Measurements from ENCODE around the gene PDIA5.

PDIA5 gene

DNA sequence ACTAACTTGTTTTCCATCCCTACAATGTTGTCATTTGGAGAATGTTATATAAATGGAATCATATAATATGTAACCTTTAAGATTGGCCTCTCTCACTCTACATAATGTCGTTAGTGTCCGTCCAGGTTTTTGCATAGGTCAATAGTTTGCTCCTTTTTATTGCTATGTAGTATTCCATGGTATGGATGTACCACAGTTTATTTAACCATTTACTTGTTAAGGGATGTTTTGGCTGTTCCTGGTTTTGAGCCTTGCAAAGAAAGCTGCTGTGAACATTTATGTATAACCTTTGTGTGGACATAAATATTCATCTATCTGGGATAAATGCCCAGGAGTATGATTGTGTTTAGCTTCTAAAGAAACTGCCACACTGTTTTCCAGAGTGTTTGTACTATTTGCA, 100.9 kb downstream of the PDIA5 start:
- Histone ChIP-seq H3K4me3 (IDR thresholded peaks at IDR 0.05; ENCODE audit: insufficient read depth, low read depth, low read length) (no peak overlapping the region), H3K79me2 (ENCODE audit: insufficient read depth, low read depth) (no peaks in the 10 kb centered on the region), H3K4me2 (no peak overlapping the region), H2AFZ (ENCODE audit: low read depth) (no peak overlapping the region), H3K4me1 (ENCODE audit: low read depth, poor library complexity, severe bottlenecking) (no peaks in the 10 kb centered on the region), H4K20me1 (ENCODE audit: insufficient read depth) (no peaks in the 10 kb centered on the region), H3K27ac (no peak overlapping the region), H3K27me3 (ENCODE audit: insufficient read depth, low read depth) (no peaks in the 10 kb centered on the region), H3K9ac (no peak overlapping the region), H3K36me3 (ENCODE audit: insufficient read depth) (peaks cover 7% of the 10 kb centered on the region; the same call in 1 of the 2 replicates)
- TF ChIP-seq, protein P1, sequence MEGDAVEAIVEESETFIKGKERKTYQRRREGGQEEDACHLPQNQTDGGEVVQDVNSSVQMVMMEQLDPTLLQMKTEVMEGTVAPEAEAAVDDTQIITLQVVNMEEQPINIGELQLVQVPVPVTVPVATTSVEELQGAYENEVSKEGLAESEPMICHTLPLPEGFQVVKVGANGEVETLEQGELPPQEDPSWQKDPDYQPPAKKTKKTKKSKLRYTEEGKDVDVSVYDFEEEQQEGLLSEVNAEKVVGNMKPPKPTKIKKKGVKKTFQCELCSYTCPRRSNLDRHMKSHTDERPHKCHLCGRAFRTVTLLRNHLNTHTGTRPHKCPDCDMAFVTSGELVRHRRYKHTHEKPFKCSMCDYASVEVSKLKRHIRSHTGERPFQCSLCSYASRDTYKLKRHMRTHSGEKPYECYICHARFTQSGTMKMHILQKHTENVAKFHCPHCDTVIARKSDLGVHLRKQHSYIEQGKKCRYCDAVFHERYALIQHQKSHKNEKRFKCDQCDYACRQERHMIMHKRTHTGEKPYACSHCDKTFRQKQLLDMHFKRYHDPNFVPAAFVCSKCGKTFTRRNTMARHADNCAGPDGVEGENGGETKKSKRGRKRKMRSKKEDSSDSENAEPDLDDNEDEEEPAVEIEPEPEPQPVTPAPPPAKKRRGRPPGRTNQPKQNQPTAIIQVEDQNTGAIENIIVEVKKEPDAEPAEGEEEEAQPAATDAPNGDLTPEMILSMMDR (conservative IDR thresholded peaks at IDR 0.05; ENCODE audit: low read depth, low read length): no peak

DNA sequence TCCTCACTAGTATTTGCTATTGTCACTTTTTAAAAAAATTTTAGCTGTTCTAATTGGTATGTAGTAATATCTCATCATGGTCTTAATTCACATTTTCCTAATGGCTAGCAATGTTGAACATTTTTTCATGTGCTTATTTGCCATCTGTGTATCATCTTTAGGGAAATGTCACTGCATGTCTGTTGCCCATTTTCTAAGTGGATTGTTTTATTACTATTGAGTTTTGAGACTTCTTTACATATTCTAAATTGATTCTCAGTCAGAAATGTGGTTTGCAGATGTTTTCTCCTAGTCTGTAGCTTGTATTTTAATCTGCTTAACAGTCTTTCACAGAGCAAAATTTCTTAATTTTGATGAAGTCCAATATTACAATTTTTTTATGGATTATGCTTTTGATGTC, 101.3 kb downstream of the PDIA5 start:
- no peaks in the 10 kb centered on the region for H3K79me2 ChIP-seq (ENCODE audit: insufficient read depth, low read depth)
- TF ChIP-seq, protein P1 (conservative IDR thresholded peaks at IDR 0.05; ENCODE audit: low read depth, low read length): no peak

DNA sequence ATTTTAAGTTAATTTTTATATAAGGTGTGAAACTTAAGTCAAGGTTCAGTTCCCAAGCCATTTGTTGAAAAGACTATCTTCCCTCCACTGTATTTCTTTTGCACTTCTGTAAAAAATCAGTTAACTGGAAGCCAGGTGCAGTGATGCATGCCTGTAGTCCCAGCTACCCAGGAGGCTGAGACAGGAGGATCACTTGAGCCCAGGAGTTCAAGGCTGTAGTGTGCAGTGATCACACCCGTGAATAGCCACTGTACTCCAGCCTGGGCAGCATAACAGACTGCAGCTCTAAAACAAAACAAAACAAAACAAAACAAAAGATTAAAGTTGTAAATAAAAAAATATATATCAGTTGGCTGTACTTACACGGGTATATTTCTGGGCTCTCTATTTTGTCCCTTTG, 101.8 kb downstream of the PDIA5 start:
- H3K4me2 ChIP-seq: no peak overlapping the region
- H3K4me1 ChIP-seq (ENCODE audit: low read depth, poor library complexity, severe bottlenecking): no peaks in the 10 kb centered on the region
- H3K79me2 ChIP-seq (ENCODE audit: insufficient read depth, low read depth): no peaks in the 10 kb centered on the region
- no peak overlapping the region for H3K9ac ChIP-seq
- no peak overlapping the region for H2AFZ ChIP-seq (ENCODE audit: low read depth)
- H3K4me3 ChIP-seq (IDR thresholded peaks at IDR 0.05; ENCODE audit: insufficient read depth, low read depth, low read length): no peak overlapping the region
- no peaks in the 10 kb centered on the region for H3K27me3 ChIP-seq (ENCODE audit: insufficient read depth, low read depth)
- H4K20me1 ChIP-seq (ENCODE audit: insufficient read depth): no peaks in the 10 kb centered on the region
- TF ChIP-seq, protein P1 (conservative IDR thresholded peaks at IDR 0.05; ENCODE audit: low read depth, low read length): no peak
- peaks cover 7% of the 10 kb centered on the region; the same call in 1 of the 2 replicates for H3K36me3 ChIP-seq (ENCODE audit: insufficient read depth)
- H3K27ac ChIP-seq: no peak overlapping the region

More for the DNA sequence above, 101.3 kb downstream of the PDIA5 start:
- H3K4me1 ChIP-seq (ENCODE audit: low read depth, poor library complexity, severe bottlenecking): no peaks in the 10 kb centered on the region
- H3K27ac ChIP-seq: no peak overlapping the region
- H3K4me2 ChIP-seq: no peak overlapping the region
- H3K4me3 ChIP-seq (IDR thresholded peaks at IDR 0.05; ENCODE audit: insufficient read depth, low read depth, low read length): no peak overlapping the region
- peaks cover 7% of the 10 kb centered on the region; the same call in 1 of the 2 replicates for H3K36me3 ChIP-seq (ENCODE audit: insufficient read depth)
- H2AFZ ChIP-seq (ENCODE audit: low read depth): no peak overlapping the region
- no peaks in the 10 kb centered on the region for H4K20me1 ChIP-seq (ENCODE audit: insufficient read depth)
- no peak overlapping the region for H3K9ac ChIP-seq
- no peaks in the 10 kb centered on the region for H3K27me3 ChIP-seq (ENCODE audit: insufficient read depth, low read depth)

DNA sequence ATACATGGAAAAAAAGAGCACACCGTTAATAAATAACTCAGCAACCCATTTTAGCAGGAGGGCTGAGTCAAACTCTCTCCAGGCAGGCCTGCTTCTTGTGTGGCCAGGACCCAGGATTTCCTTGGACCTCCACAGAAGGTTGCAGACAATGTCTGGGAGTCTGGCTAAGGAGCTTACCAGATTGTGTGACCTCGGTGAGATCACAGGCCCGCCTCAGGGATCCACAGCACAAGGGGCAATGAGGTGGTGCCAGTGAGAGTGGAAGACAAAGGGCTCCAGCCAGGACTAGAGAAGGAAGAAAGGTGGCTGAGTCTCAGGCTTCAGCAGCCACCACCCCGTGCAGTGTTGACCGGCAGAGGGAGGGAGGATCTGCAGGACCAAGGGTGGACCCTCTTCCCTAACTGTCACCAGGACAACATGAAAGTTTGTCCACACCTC, 102.7 kb downstream of the PDIA5 start:
- Histone ChIP-seq H3K4me3 (IDR thresholded peaks at IDR 0.05; ENCODE audit: insufficient read depth, low read depth, low read length) (no peak overlapping the region), H3K27me3 (ENCODE audit: insufficient read depth, low read depth) (no peaks in the 10 kb centered on the region), H3K9ac (no peak overlapping the region), H4K20me1 (ENCODE audit: insufficient read depth) (no peaks in the 10 kb centered on the region), H3K36me3 (ENCODE audit: insufficient read depth) (peaks cover 5% of the 10 kb centered on the region; the same call in 1 of the 2 replicates), H2AFZ (ENCODE audit: low read depth) (no peak overlapping the region), H3K27ac (no peak overlapping the region), H3K4me2 (no peak overlapping the region), H3K4me1 (ENCODE audit: low read depth, poor library complexity, severe bottlenecking) (no peaks in the 10 kb centered on the region), H3K79me2 (ENCODE audit: insufficient read depth, low read depth) (no peaks in the 10 kb centered on the region)
- TF ChIP-seq, protein P1 (conservative IDR thresholded peaks at IDR 0.05; ENCODE audit: low read depth, low read length): no peak

All from KMS-11 (cell line).